GM15510 (cell line): ENCODE data around the gene PDIA2.

ENCODE experiments used
- POLR2A ChIP-seq: IDR thresholded peaks from 3 replicates; pipeline ENCODE4 v1.6.1; 2011; ENCODE audit warnings: borderline replicate concordance; ENCODE audit not compliant: insufficient read length; ENCODE audit errors: extremely low read depth

PDIA2 gene

GRCh38 chr16:318628-319027, 35.7 kb downstream of the PDIA2 start:
- no peak for TF ChIP-seq POLR2A

DNA sequence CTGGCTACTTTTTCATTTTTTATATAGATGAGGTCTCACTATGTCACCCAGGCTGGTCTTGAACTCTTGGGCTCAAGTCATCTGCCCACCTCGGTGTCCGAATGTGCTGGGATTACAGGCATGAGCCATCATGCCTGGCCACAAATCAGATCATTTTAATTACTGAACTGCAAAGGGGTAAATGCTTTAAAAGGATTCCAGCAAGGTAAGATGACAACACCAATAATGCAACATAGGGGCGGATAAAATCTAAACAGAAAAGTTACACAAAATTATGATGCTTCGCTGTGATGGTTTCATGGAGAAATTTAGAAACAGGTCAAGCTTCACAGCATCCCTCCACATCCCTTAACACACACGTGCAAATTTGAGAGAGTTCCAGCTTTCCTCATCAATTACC, 37.2 kb downstream of the PDIA2 start:
- no peak for TF ChIP-seq POLR2A

DNA sequence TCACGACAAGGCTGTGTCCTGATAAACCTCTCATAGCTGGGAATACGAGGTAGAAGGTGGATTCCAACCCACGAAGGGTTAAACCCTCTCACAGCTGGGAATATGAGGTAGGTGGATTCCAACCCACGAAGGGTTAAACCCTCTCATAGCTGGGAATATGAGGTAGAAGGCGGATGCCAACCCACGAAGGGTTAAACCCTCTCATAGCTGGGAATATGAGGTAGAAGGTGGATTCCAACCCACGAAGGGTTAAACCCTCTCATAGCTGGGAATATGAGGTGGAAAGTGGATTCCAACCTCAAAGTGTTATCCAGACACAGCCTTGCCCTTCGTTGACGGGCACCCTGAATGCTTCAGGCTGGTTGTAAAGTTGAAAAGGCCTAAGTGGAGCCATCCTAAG, 38.6 kb downstream of the PDIA2 start:
- no peak for TF ChIP-seq POLR2A

- TF ChIP-seq POLR2A, result no peak
These were observed 39.6 kb downstream of the PDIA2 start for GRCh38 chr16:322476-323143.

- no peak for TF ChIP-seq POLR2A
These were observed 41.2 kb downstream of the PDIA2 start for GRCh38 chr16:324201-324450.

- TF ChIP-seq POLR2A, result peak; percentile 40
These were observed 41.7 kb downstream of the PDIA2 start for GRCh38 chr16:324451-325334.

GRCh38 chr16:325375-326145, 42.6 kb downstream of the PDIA2 start:
- peak; percentile 7 for TF ChIP-seq POLR2A

- no peak for TF ChIP-seq POLR2A
These were observed 47.8 kb downstream of the PDIA2 start for GRCh38 chr16:330741-331140.

DNA sequence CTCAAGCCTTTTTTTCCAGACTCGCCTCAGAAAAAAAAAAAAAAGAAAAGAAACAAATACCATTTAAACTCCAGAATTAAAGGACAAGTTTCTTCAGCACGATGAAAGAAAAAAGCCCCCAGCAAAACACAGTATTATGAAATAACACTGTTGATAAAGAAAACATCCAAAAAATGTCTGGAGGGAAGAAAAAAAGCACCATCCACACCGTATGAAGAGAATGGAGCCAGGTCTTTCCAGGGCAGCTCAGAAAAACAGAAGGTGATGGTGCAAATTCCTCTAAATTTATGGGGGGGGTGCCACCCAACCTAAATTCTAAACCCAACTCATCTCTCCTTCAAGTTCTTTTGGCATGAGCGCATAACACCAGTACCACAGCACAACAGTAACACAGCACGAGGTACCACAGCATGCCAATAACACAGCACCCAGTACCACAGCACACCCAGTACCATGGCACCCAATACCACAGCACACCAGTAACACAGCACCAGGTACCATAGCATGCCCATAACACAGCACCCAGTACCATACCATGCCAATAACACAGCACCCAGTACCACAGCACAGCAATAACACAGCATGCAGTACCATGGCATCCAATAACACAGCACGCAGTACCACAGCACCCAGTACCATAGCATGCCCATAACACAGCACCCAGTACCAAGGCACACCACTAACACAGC, 50.6 kb downstream of the PDIA2 start:
- TF ChIP-seq POLR2A, result no peak

- no peak for TF ChIP-seq POLR2A
These were observed 53.3 kb downstream of the PDIA2 start for GRCh38 chr16:336269-336668.
